Measurements from ENCODE around the gene FGF18. TPM values are rescaled to one million over a fixed set of nuclear protein-coding genes. Genes with fewer than 3 reads are reported as not detected.

The FGF18 gene
- total and polyA plus RNA-seq, 9 donors = 0.27 to 7.9 (median 0.53) TPM; not detected in 1

DNA sequence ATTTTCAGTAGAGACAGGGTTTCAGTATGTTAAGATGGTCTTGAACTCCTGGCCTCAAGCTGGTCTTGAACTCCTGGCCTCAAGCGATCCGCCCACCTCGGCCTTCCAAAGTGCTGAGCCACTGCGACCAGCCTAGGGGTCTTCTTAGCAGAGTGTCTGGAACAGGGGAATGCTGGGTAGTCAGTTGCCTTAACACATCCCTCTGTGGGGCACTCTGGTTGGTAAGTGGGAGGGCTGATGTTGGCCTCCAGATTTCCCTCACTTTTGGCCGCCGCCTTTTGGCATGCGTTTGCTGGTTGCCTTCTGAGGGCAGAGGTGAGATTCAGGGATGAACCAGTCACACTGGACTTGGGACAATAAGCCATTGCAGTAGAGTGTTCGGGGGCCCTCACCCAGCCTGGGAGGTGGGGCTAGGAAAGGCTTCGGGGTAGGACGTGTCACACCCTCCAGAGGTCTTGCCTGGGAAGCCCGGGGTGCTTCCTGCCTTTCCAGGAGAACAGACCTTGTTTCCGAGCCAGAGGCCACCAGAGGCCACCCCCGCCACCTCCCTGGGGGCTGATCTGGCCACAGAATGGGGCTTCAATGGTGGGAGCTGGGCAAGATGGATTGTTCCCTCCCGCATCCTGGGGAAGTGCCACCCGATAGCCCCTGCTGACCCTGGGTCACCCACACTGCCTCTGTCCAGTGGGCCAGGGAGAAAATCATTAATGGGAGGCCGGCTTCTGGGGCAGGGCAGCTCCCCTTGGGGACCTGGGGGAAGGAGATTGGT is 13.3 kb downstream of the FGF18 start:
- Histone ChIP-seq H3K27ac (no peak overlapping the region), H3K27me3 (no peaks in the 10 kb centered on the region), H3K4me3 (no peak overlapping the region), H3K9me3 (no peaks in the 10 kb centered on the region), H3K36me3 (no peaks in the 10 kb centered on the region), H3K4me1 (ENCODE audit: insufficient read depth) (no peaks in the 10 kb centered on the region)
- 85 to 93% (median 91%) methylated on average over 16 of the region's 16 CpGs for WGBS, 3 donors
- intact Hi-C loops (cut with DNase I) = no loop called here
- TF ChIP-seq EP300 (IDR thresholded peaks at IDR 0.05) (no peak), POLR2A (IDR thresholded peaks at IDR 0.05) (no peak), CTCF (IDR thresholded peaks at IDR 0.05) (no peak)
- DNase-seq = peak in 1 of 5 donors; percentile 21

DNA sequence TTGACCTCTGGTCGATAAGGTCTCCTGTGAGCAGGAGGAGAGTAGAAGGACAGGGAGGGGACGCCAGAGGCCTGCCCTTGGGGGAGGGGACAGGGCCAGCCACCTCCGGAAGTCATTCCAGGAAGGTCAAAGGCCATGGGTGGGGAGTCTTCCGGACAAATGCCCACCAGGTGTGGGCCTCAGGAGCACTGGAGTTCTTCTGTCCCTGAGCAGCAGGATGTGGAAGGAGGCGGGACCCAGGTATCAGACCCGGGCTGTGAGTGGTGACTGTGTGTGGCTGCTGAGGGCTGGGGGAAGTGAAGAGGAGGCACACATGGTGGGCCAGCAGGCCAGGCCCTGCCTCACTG is 13.9 kb downstream of the FGF18 start:
- Histone ChIP-seq H3K27ac (no peak overlapping the region), H3K4me1 (ENCODE audit: insufficient read depth) (no peaks in the 10 kb centered on the region), H3K36me3 (no peaks in the 10 kb centered on the region), H3K4me3 (no peak overlapping the region), H3K27me3 (no peaks in the 10 kb centered on the region), H3K9me3 (no peaks in the 10 kb centered on the region)
- intact Hi-C loops (cut with DNase I) = no loop called here
- 58 to 63% (median 63%) methylated on average over 6 of the region's 6 CpGs for WGBS, 3 donors
- DNase-seq = no peak
- TF ChIP-seq CTCF (IDR thresholded peaks at IDR 0.05) (no peak), EP300 (IDR thresholded peaks at IDR 0.05) (no peak), POLR2A (IDR thresholded peaks at IDR 0.05) (no peak)

- DNase-seq = no peak
- no peaks in the 10 kb centered on the region for H3K9me3 ChIP-seq
- H3K27ac ChIP-seq = no peak overlapping the region
- no peaks in the 10 kb centered on the region for H3K27me3 ChIP-seq
- intact Hi-C loops (cut with DNase I) = no loop called here
- no peaks in the 10 kb centered on the region for H3K36me3 ChIP-seq
- no peak overlapping the region for H3K4me3 ChIP-seq
- WGBS, 3 donors = 93 to 98% (median 94%) methylated on average over 5 of the region's 5 CpGs
- TF ChIP-seq EP300 (IDR thresholded peaks at IDR 0.05) (no peak), POLR2A (IDR thresholded peaks at IDR 0.05) (no peak), CTCF (IDR thresholded peaks at IDR 0.05) (no peak)
- H3K4me1 ChIP-seq (ENCODE audit: insufficient read depth) = no peaks in the 10 kb centered on the region
Observed at GRCh38 chr5:171433982-171434676, 14.7 kb downstream of the FGF18 start.

GRCh38 chr5:171434874-171435273 is 15.4 kb downstream of the FGF18 start:
- Histone ChIP-seq H3K27ac (no peak overlapping the region), H3K36me3 (no peaks in the 10 kb centered on the region), H3K4me1 (ENCODE audit: insufficient read depth) (no peaks in the 10 kb centered on the region), H3K9me3 (no peaks in the 10 kb centered on the region), H3K4me3 (no peak overlapping the region), H3K27me3 (no peaks in the 10 kb centered on the region)
- WGBS, 3 donors = 92 to 95% (median 93%) methylated on average over 4 of the region's 4 CpGs
- no peak for TF ChIP-seq EP300 (IDR thresholded peaks at IDR 0.05)
- no peak for TF ChIP-seq CTCF (IDR thresholded peaks at IDR 0.05)
- no peak for TF ChIP-seq POLR2A (IDR thresholded peaks at IDR 0.05)
- DNase-seq = no peak
- intact Hi-C loops (cut with DNase I) = no loop called here
